Stimulated activated memory B cell treated with anti-CD40 and anti-IgM and Interleukin-4, amounts not matched to agents 10 μg/mL and 1 μg/mL and 100 μg/mL, for 72 hours (primary cell): ENCODE results near the gene SAMD4B.
A peak's percentile ranks its signal among the peaks of the same experiment; 100 is the strongest.

Source experiments
- ATAC-seq: fragments of 150-1000 bp; cut with Tn5 transposase; 2 replicates; pipeline ENCODE4 v1.10.0; 2021
- H3K27ac Mint-ChIP-seq: one replicate; pipeline ENCODE4 v1.8.0; 2022; ENCODE audit warnings: mild to moderate bottlenecking, mixed read lengths
- H3K27me3 Mint-ChIP-seq: one replicate; pipeline ENCODE4 v1.8.0; 2022; ENCODE audit warnings: mixed read lengths
- H3K36me3 Mint-ChIP-seq: one replicate; pipeline ENCODE4 v1.8.0; 2022; ENCODE audit warnings: mixed read lengths
- H3K4me1 Mint-ChIP-seq: one replicate; pipeline ENCODE4 v1.8.0; 2022; ENCODE audit warnings: mixed read lengths
- H3K4me3 Mint-ChIP-seq: one replicate; pipeline ENCODE4 v1.8.0; 2022; ENCODE audit warnings: mild to moderate bottlenecking, moderate library complexity, mixed read lengths
- H3K9me3 Mint-ChIP-seq: one replicate; pipeline ENCODE4 v1.8.0; 2022; ENCODE audit warnings: mixed read lengths

SAMD4B gene

DNA sequence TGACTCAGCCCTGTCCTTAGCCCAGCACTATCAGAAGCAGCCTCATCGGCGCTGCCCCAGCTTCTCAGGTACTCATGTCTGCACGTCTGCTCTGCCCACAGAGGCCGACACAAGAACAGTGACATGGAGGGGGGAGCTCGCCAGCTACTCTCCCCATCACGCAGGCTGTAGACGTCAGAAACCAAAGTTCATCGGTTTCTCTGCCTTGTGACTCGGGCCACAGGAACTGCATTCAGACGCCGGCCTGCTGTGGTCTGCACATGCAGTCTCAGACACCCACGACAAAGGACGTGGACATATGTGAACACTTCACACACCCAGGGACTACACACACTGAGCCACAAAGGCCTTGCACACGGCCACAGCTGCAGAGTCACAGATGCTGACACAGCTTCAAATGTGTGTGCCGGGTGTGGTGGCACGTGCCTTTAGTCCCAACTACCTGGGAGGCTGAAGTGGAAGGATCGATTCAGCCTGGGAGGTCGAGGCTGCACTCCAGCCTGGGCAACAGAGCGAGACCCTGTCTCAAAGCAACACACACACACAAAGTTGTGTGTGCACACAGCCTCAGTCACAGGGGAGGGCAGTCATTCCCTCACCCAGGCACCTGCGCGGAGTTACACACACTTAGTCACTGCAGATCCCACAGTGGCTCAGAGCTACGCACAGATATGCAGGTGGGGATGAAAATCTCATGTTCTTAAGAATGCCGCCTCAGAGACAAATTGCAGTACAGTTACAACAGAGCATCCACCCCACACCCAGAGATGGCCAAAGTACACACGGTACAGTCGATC is 59.5 kb downstream of the SAMD4B start:
- Mint-ChIP-seq H3K36me3 (peaks cover 15% of the 10 kb centered on the region), H3K27ac (peak overlapping the region; percentile 91), H3K9me3 (no peaks in the 10 kb centered on the region), H3K4me1 (peaks cover 86% of the 10 kb centered on the region), H3K27me3 (no peaks in the 10 kb centered on the region), H3K4me3 (peak overlapping the region; percentile 89)
- ATAC-seq, result peak; percentile 68

DNA sequence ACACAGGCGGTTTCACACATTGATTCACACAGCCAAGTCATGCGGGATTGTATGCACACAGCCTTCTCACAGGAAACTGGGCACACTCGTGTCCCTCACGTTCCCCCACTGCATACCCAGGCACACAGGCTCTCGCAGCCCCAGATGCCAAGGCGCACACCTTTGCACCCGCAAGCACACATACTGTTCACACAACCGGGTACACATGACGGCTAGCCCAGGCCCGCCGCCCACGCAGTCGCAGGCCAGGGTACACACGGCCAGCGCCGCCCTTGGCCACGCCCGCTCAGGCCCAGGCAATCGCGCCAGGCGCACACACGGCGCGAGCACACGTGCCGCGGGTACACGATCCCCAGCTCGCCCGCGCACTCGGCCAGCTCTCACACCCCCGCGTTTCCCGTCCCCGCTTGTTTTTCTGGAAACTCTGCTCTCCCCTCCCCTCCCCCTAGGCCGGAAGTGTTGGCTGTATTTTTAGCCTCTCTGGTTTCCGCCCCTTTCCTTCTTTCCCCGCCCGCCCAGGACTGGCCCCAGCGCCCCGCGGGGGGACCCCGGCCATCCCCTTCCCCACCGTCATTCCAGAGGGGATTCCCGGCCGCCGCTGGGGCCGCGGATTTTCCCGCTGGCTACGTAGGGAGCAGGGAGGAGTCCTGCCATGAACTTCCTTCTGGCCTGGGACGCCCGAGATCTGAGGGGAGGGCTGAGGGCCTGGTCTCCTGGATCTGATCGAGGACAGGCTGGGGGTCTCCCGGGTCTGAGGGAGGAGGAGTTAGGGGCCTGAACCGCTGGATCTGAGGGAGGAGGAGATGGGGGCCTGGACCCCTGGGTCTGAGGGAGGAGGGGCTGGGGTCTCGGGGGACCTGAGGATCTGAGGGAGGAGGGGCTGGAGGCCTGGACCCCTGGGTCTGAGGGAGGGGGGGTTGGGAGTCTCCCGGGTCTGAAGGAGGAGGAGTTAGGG is 60.4 kb downstream of the SAMD4B start:
- no peaks in the 10 kb centered on the region for H3K9me3 Mint-ChIP-seq
- H3K4me1 Mint-ChIP-seq, result peaks cover 81% of the 10 kb centered on the region
- peak; percentile 28 for ATAC-seq
- peak overlapping the region; percentile 89 for H3K4me3 Mint-ChIP-seq
- H3K27ac Mint-ChIP-seq, result peak overlapping the region; percentile 91
- no peaks in the 10 kb centered on the region for H3K27me3 Mint-ChIP-seq
- peaks cover 24% of the 10 kb centered on the region for H3K36me3 Mint-ChIP-seq

DNA sequence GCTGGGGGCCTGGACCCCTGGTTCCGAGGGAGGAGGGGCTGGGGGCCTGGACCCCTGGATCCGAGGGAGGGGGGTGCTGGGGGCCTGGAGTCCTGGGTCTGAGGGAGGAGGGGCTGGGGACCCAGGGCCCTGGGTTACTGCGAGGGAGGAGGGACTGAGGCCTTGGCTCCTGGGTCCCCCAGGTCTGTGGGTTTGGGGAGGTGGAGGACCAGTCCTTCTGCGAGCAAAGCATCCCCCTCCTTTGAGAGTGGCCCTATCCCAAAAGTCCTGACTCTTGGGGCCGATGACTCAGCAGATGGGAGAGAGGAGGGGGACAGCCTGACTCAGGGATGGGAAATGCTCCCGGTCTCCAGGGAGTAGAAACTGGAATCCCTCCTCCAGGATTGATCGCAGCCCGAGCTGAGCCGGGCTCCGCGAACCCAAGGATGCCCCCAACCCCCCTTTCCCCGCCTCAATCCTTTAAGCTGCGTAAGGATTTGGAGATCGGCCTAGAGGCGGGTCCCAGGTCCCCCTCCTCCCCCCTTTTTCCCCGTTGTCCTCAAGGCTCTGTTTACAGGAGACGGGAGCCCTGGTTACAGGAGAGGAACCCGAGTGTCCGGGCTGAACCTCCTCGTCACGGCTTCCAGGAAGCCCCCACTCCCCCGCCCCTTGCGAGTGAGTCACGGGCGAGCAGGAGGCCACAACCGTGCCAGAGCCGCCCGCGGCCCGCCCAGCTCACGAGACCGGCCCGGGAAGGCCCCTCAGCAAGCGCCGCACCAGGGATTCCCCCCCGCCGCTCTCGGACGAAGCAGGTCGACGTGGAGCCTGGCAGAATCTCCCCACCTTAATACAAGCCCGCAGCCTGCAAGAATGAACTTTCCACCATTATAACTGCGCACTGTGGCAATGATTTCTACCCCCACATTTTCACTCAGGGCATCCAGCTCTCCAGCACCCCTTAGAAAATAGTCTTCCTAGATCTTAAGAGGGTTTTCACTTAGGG is 61.4 kb downstream of the SAMD4B start:
- Mint-ChIP-seq H3K27ac (peak overlapping the region; percentile 91), H3K36me3 (peaks cover 33% of the 10 kb centered on the region), H3K27me3 (no peaks in the 10 kb centered on the region), H3K4me3 (peak overlapping the region; percentile 89), H3K9me3 (no peaks in the 10 kb centered on the region), H3K4me1 (peaks cover 79% of the 10 kb centered on the region)
- peak; percentile 59 for ATAC-seq

DNA sequence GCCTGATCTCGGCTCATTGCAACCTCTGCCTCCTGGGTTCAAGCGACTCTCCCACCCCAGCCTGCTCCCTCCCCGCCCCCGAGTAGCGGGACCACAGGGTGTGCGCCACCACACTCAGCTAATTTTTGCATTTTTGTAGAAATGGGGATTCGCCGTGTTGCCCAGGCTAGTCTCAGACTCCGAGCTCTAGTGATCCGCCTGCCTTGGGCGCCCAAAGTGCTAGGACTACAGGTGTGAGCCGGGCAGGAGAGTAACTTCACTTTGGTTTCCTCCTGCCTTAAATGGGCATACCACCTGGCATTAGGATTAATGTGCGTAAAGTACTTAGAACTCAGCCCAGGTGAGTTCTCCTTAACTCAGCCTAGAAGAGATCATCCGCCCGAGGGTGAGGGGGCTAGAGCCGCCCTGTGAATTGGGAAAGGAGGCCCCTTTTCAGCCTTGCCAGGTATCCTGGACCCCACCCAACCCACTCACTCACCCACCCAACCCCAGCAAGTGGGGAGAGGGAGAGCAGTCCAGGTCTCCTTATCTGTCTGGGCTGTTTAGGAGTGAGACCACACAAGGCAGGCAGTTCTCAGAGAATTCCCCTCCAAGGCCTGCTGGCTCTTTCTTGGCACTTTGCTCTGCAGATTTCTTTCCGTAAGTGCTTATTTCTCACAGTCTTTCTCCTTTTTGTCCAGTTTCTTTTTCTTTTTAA is 63.2 kb downstream of the SAMD4B start:
- Mint-ChIP-seq H3K27ac (peak overlapping the region; percentile 91), H3K36me3 (peaks cover 24% of the 10 kb centered on the region), H3K4me3 (peak overlapping the region; percentile 77), H3K9me3 (no peaks in the 10 kb centered on the region), H3K4me1 (peaks cover 72% of the 10 kb centered on the region), H3K27me3 (no peaks in the 10 kb centered on the region)
- no peak for ATAC-seq

DNA sequence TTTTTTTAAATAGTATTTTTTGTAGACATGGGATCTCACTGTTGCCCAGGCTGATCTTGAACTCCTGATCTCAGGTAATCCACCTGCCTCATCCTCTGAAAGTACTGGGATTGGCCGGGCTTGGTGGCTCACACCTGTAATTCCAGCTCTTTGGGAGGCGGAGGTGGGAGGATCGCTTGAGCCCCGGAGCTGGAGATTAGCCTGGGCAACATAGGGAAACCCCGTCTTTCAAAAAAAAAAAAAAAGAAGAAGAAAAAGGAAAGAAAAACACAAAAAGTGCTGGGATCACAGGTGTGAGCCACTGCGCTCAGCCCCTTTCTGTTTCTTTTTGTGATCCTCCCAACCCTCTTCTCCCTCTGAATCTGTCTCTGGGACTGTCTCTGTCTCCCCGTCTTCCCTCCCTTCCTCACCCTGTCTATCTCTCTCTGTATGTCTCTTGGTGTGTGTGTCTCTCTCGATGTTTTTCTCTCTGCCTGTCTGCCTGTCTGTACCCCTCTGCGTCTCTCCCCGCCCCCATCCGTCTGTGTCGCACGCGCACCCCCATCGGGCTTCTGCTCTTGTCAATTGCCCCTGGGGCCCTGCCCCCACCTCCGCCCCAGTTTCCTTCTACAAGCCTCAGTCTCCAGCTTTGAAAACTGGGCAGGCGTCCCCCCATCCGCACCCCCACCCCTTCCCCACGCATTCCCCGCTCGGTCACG is 63.9 kb downstream of the SAMD4B start:
- Mint-ChIP-seq H3K36me3 (peaks cover 24% of the 10 kb centered on the region), H3K27me3 (no peaks in the 10 kb centered on the region), H3K4me1 (peaks cover 72% of the 10 kb centered on the region), H3K27ac (peak overlapping the region; percentile 91), H3K9me3 (no peaks in the 10 kb centered on the region), H3K4me3 (peak overlapping the region; percentile 98)
- peak; percentile 31 for ATAC-seq

DNA sequence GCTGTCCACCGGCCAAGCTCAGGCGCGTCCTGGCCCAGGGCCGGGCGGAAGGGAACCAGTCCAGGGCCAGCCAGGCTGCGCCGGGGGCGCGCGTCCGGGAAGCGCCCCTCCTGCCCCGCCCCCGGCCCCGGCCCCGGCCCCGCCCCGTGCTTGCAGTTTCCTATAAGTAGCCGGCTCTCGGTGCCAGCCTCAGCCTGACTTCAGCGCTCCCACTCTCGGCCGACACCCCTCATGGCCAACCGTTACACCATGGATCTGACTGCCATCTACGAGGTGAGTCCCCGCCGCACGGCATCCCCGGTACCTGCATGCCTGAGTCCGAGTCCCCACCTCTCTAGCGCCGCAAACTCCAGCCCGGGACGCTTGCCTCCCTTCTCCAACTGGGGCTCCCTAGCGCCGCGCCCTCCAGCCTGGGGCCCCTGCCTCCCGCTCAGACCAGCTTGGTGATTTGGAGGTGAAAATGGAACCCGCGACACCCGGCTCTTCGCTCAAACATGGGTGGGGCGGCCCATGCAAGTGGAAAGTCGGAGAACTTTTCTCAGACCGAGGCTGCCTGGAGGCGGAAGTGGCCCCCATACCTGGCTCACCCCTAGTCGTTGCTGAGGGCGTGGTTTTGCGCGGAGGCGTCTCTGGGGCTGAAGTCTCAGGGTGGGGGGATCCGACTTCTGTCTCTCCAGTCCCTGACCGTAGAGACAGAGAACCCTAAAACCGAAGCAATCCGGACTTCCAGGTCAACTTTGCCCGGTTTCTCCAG is 64.6 kb downstream of the SAMD4B start, which contains the start of gene ZFP36:
Gene ZFP36, plus strand, starts transcription at position 192 of the 754 bp plus-strand sequence. Its CDS starts 58 bp downstream, at position 250.
- Mint-ChIP-seq H3K27me3 (no peaks in the 10 kb centered on the region), H3K4me3 (peak within 1 kb of the TSS; percentile 98), H3K36me3 (peaks cover 24% of the 10 kb centered on the region), H3K9me3 (no peaks in the 10 kb centered on the region), H3K4me1 (peaks cover 72% of the 10 kb centered on the region), H3K27ac (peak within 1 kb of the TSS; percentile 91)
- peak; percentile 57 for ATAC-seq

DNA sequence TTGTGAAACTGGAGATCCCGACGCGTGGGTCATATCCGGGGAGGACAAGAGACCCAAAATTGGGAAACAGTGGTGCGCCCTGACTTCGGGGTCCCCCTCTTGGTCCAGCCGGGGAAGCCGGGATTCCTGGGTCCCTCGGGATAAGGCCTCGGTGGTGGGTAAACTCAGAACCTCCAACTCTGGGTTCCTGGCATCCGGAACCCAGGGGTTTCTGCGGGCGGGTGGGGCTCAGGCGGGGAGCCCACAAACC is 65.1 kb downstream of the SAMD4B start:
- Mint-ChIP-seq H3K27ac (peak overlapping the region; percentile 91), H3K36me3 (peaks cover 24% of the 10 kb centered on the region), H3K4me1 (peaks cover 70% of the 10 kb centered on the region), H3K27me3 (no peaks in the 10 kb centered on the region), H3K9me3 (no peaks in the 10 kb centered on the region), H3K4me3 (peak overlapping the region; percentile 98)
- no peak for ATAC-seq

DNA sequence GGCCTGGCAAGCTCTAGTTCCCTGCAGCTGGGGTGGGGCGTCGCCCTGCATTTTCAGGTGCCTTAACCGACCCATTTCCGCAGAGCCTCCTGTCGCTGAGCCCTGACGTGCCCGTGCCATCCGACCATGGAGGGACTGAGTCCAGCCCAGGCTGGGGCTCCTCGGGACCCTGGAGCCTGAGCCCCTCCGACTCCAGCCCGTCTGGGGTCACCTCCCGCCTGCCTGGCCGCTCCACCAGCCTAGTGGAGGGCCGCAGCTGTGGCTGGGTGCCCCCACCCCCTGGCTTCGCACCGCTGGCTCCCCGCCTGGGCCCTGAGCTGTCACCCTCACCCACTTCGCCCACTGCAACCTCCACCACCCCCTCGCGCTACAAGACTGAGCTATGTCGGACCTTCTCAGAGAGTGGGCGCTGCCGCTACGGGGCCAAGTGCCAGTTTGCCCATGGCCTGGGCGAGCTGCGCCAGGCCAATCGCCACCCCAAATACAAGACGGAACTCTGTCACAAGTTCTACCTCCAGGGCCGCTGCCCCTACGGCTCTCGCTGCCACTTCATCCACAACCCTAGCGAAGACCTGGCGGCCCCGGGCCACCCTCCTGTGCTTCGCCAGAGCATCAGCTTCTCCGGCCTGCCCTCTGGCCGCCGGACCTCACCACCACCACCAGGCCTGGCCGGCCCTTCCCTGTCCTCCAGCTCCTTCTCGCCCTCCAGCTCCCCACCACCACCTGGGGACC is 65.6 kb downstream of the SAMD4B start:
- H3K27ac Mint-ChIP-seq, result peak overlapping the region; percentile 91
- peak overlapping the region; percentile 98 for H3K4me3 Mint-ChIP-seq
- peak; percentile 1 for ATAC-seq
- no peaks in the 10 kb centered on the region for H3K27me3 Mint-ChIP-seq
- H3K36me3 Mint-ChIP-seq, result peaks cover 24% of the 10 kb centered on the region
- H3K4me1 Mint-ChIP-seq, result peaks cover 65% of the 10 kb centered on the region
- no peaks in the 10 kb centered on the region for H3K9me3 Mint-ChIP-seq

DNA sequence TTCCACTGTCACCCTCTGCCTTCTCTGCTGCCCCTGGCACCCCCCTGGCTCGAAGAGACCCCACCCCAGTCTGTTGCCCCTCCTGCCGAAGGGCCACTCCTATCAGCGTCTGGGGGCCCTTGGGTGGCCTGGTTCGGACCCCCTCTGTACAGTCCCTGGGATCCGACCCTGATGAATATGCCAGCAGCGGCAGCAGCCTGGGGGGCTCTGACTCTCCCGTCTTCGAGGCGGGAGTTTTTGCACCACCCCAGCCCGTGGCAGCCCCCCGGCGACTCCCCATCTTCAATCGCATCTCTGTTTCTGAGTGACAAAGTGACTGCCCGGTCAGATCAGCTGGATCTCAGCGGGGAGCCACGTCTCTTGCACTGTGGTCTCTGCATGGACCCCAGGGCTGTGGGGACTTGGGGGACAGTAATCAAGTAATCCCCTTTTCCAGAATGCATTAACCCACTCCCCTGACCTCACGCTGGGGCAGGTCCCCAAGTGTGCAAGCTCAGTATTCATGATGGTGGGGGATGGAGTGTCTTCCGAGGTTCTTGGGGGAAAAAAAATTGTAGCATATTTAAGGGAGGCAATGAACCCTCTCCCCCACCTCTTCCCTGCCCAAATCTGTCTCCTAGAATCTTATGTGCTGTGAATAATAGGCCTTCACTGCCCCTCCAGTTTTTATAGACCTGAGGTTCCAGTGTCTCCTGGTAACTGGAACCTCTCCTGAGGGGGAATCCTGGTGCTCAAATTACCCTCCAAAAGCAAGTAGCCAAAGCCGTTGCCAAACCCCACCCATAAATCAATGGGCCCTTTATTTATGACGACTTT is 66.4 kb downstream of the SAMD4B start:
- H3K4me1 Mint-ChIP-seq, result peaks cover 63% of the 10 kb centered on the region
- H3K9me3 Mint-ChIP-seq, result no peaks in the 10 kb centered on the region
- no peak for ATAC-seq
- H3K27me3 Mint-ChIP-seq, result no peaks in the 10 kb centered on the region
- H3K27ac Mint-ChIP-seq, result peak overlapping the region; percentile 91
- H3K36me3 Mint-ChIP-seq, result peaks cover 24% of the 10 kb centered on the region
- peak overlapping the region; percentile 98 for H3K4me3 Mint-ChIP-seq

DNA sequence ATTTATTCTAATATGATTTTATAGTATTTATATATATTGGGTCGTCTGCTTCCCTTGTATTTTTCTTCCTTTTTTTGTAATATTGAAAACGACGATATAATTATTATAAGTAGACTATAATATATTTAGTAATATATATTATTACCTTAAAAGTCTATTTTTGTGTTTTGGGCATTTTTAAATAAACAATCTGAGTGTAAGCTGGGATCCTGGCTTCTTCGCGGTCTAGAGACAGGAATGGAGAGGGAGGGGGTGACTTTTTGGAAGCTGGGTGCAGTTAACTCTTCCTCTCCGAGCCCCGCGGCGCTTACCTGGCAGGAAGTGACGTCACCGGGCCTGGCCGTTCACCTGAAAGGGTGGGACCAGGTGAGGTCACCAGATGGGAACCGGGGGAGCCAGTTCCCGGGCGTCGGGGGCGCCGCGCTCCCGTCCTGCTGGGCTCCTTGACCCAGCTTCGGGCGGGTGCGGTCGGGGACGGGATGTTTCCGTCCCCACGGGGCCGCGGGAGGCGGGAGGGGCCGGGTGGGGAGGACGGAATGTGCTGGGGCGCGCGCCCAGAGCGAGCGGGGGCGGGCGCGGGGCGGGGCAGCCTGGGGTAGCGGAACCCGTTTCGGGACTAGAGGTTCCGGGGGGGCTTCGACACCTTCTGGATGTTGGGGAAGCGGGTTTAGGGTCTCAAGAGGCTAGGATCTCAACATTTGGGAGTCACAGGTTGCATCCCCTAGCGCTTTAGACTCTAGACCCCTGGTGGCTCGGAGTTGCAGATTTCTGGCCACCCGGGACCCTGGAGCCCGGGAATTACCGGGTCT is 67.2 kb downstream of the SAMD4B start:
- Mint-ChIP-seq H3K36me3 (peaks cover 31% of the 10 kb centered on the region), H3K27me3 (no peaks in the 10 kb centered on the region), H3K4me1 (peaks cover 65% of the 10 kb centered on the region), H3K9me3 (no peaks in the 10 kb centered on the region), H3K27ac (peak overlapping the region; percentile 91), H3K4me3 (peak overlapping the region; percentile 98)
- ATAC-seq, result peak; percentile 9

DNA sequence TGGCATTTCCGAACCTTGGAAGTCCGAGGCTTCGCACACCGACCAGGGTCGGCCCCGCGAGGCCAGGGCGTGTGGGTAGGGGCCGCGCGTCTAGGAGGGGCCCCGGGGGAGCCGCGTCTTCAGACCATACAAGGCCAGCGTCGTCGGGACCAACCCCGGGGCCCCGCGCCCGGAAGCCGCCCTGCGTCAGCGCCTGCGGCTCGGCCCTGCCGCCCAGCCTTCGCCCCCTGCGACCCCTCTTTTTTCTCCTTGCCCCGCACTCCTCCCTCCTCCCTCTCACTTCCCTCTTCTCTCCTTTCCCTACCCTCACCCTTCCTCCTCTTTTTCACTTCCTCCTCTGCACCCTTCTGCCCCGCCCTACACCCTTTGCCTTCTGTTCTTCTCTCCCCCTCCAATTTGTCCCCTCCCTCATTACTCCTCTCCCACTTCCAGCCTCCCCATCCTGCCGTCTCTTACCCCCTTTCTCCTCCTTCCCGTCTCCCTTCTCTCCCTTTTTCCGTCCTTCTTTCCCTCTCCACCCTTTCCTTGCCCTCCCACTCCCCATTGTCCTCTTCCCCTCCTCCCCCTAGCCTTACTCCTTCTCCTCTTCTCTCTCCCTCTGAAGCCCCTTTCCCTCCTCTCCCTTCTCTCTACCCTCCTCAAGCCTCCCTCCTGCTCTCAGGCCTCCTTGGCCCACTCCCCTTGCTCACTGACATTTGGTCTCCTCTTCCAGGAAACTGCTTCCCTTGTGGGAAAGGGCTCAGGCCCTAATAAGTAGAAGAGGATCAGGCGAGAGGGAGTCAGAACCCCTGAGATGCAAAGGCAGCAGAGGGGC is 68.0 kb downstream of the SAMD4B start:
- peaks cover 38% of the 10 kb centered on the region for H3K36me3 Mint-ChIP-seq

More for the DNA sequence above, 68.0 kb downstream of the SAMD4B start:
- Mint-ChIP-seq H3K27me3 (no peaks in the 10 kb centered on the region), H3K27ac (peak overlapping the region; percentile 91), H3K9me3 (no peaks in the 10 kb centered on the region), H3K4me3 (peak overlapping the region; percentile 95), H3K4me1 (peaks cover 65% of the 10 kb centered on the region)
- ATAC-seq, result peak; percentile 56
